HG03103 (cell line): Measurements from ENCODE around the gene THRAP3.
"Not testable (repeated sequence)": the region's sequence is repeated elsewhere in the genome, so short reads cannot be mapped to it uniquely, and the experiment has no call there.

Experiments
- ATAC-seq: cut with Tn5 transposase; IDR thresholded peaks from one replicate; pipeline ENCODE4 v1.9.1; 2021; ENCODE audit warnings: low read depth; ENCODE audit not compliant: unreplicated experiment

Gene THRAP3

GRCh38 chr1:36223996-36224536, at the start of gene THRAP3:
TSS of gene THRAP3 (plus strand) at chr1:36224443. CDS start at chr1:36282564, 58,121 bp downstream.
- ATAC-seq, result peak; percentile 82

GRCh38 chr1:36174713-36175112, 49.5 kb upstream of the THRAP3 start:
- no peak for ATAC-seq

- no peak for ATAC-seq
Measured at GRCh38 chr1:36175137-36176095, 48.8 kb upstream of the THRAP3 start.

- no peak for ATAC-seq
Measured at GRCh38 chr1:36176106-36176949, 47.9 kb upstream of the THRAP3 start.

- ATAC-seq, result no peak
Measured at GRCh38 chr1:36177589-36178431, 46.4 kb upstream of the THRAP3 start.

GRCh38 chr1:36178471-36179219, 45.6 kb upstream of the THRAP3 start:
- ATAC-seq, result no peak

- no peak for ATAC-seq
Measured at GRCh38 chr1:36179220-36179600, 45.0 kb upstream of the THRAP3 start.

- ATAC-seq, result no peak
Measured at GRCh38 chr1:36182734-36183133, 41.5 kb upstream of the THRAP3 start.

GRCh38 chr1:36183309-36183856, 40.9 kb upstream of the THRAP3 start:
- no peak for ATAC-seq

- ATAC-seq, result no peak
Measured at GRCh38 chr1:36187800-36188593, 36.2 kb upstream of the THRAP3 start.

- not testable (repeated sequence) for ATAC-seq
Measured at GRCh38 chr1:36196805-36197204, 27.4 kb upstream of the THRAP3 start.

GRCh38 chr1:36198641-36199040, 25.6 kb upstream of the THRAP3 start:
- no peak for ATAC-seq

GRCh38 chr1:36199934-36200741, 24.1 kb upstream of the THRAP3 start:
- ATAC-seq, result no peak

- no peak for ATAC-seq
Measured at GRCh38 chr1:36203027-36203553, 21.2 kb upstream of the THRAP3 start.

GRCh38 chr1:36203554-36204346, 20.5 kb upstream of the THRAP3 start:
- ATAC-seq, result no peak

- ATAC-seq, result no peak
Measured at GRCh38 chr1:36204347-36204909, 19.8 kb upstream of the THRAP3 start.
